22Rv1 (cell line): Measurements from ENCODE around the gene KRTAP27-1.

Experiments
- CTCF ChIP-seq: fragments of 450-650 bp; IDR thresholded peaks from 2 replicates; pipeline ENCODE4 v1.5.1; 2017; ENCODE audit warnings: mild to moderate bottlenecking
- ZFX ChIP-seq: fragments of 450-650 bp; IDR thresholded peaks from 2 replicates; pipeline ENCODE4 v1.6.1; 2017; ENCODE audit warnings: antibody characterized with exemption, borderline replicate concordance

GRCh38 chr21:30315701-30316100 is 21.8 kb downstream of the KRTAP27-1 start:
- no peak for TF ChIP-seq CTCF
- TF ChIP-seq ZFX = no peak
